Liver (tissue), 9 donors: ENCODE data around the gene WDR45B. TPM values are rescaled to one million over a fixed set of nuclear protein-coding genes. Genes with fewer than 3 reads are reported as not detected.

ENCODE experiments used
- DNase-seq: peaks from one replicate; pipeline ENCODE4 v3.0.0-alpha.2; 2017; ENCODE audit warnings: low spot score
- H3K27ac ChIP-seq, 2 donors: one replicate each; pipeline ENCODE4 v1.7.0; 2013; ENCODE audit warnings: inconsistent platforms in 2 of 2, low read length in 2 of 2, control low read depth in 1 of 2, low read depth in 1 of 2, mild to moderate bottlenecking in 1 of 2
- H3K27me3 ChIP-seq, 4 donors: one replicate each; pipeline versions ENCODE4 v1.6.1 to v1.7.0; 2013; ENCODE audit warnings: low read length in 3 of 4, inconsistent platforms in 1 of 4, mild to moderate bottlenecking in 1 of 4, moderate library complexity in 1 of 4; ENCODE audit not compliant: control insufficient read depth in 4 of 4, insufficient read depth in 4 of 4
- H3K36me3 ChIP-seq, 4 donors: one replicate each; pipeline versions ENCODE4 v1.6.1 to v1.7.0; 2013; ENCODE audit warnings: low read length in 3 of 4, mild to moderate bottlenecking in 3 of 4, low read depth in 1 of 4, moderate library complexity in 1 of 4; ENCODE audit not compliant: control insufficient read depth in 4 of 4, insufficient read depth in 3 of 4
- H3K4me1 ChIP-seq, 4 donors: one replicate each; pipeline versions ENCODE4 v1.6.1 to v1.7.0; 2013; ENCODE audit warnings: low read length in 3 of 4, mild to moderate bottlenecking in 3 of 4, moderate library complexity in 1 of 4; ENCODE audit not compliant: control insufficient read depth in 4 of 4, insufficient read depth in 4 of 4
- H3K4me3 ChIP-seq, 3 donors: one replicate each; pipeline versions ENCODE4 v1.6.1 to v1.7.0; 2013; ENCODE audit warnings: low read length in 3 of 3, control low read depth in 1 of 3, low read depth in 1 of 3, mild to moderate bottlenecking in 1 of 3
- H3K9ac ChIP-seq, 2 donors: one replicate each; pipeline ENCODE4 v1.7.0; 2013; ENCODE audit warnings: low read length in 2 of 2, mild to moderate bottlenecking in 2 of 2, moderate library complexity in 2 of 2, control low read depth in 1 of 2, low read depth in 1 of 2
- H3K9me3 ChIP-seq, 4 donors: one replicate each; pipeline versions ENCODE4 v1.6.1 to v1.7.0; 2013; ENCODE audit warnings: low read length in 3 of 4; ENCODE audit not compliant: control insufficient read depth in 4 of 4
- EGR1 ChIP-seq, 2 donors: IDR thresholded peaks; 2 replicates each; pipeline ENCODE4 v1.6.1; 2016 to 2018; ENCODE audit warnings: antibody characterized with exemption in 2 of 2, low read depth in 2 of 2
- FOXA1 ChIP-seq: IDR thresholded peaks from 2 replicates; pipeline ENCODE4 v1.6.1; 2016; ENCODE audit warnings: antibody characterized with exemption
- FOXA2 ChIP-seq: IDR thresholded peaks from 2 replicates; pipeline ENCODE4 v1.6.1; 2016; ENCODE audit warnings: antibody characterized with exemption
- GABPA ChIP-seq, 2 donors: IDR thresholded peaks in 1 of 2; conservative IDR thresholded peaks in 1 of 2; 2 replicates each; pipeline ENCODE4 v1.6.1; 2016; ENCODE audit warnings: antibody characterized with exemption in 2 of 2, mild to moderate bottlenecking in 1 of 2, moderate library complexity in 1 of 2
- HNF4A ChIP-seq, 2 donors: conservative IDR thresholded peaks; 2 replicates each; pipeline ENCODE4 v1.6.1; 2016; ENCODE audit warnings: antibody characterized with exemption in 2 of 2, mild to moderate bottlenecking in 2 of 2
- HNF4G ChIP-seq: IDR thresholded peaks from 2 replicates; pipeline ENCODE4 v1.6.1; 2016; ENCODE audit warnings: antibody characterized with exemption
- JUND ChIP-seq, 2 donors: IDR thresholded peaks; 2 replicates each; pipeline ENCODE4 v1.6.1; 2016; ENCODE audit warnings: antibody characterized with exemption in 2 of 2
- NR2F2 ChIP-seq: IDR thresholded peaks from 2 replicates; pipeline ENCODE4 v1.6.1; 2016; ENCODE audit warnings: antibody characterized with exemption
- RAD21 ChIP-seq, 2 donors: IDR thresholded peaks; 2 replicates each; pipeline ENCODE4 v1.6.1; 2016; ENCODE audit warnings: antibody characterized with exemption in 2 of 2, mild to moderate bottlenecking in 2 of 2
- TAF1 ChIP-seq: conservative IDR thresholded peaks from 2 replicates; pipeline ENCODE4 v1.6.1; 2016; ENCODE audit warnings: antibody characterized with exemption, mild to moderate bottlenecking
- YY1 ChIP-seq: IDR thresholded peaks from 2 replicates; pipeline ENCODE4 v1.6.1; 2016; ENCODE audit warnings: antibody characterized with exemption, mild to moderate bottlenecking
- WGBS: extraction: QIAGEN DNeasy Blood & Tissue Kit; methylation state at CpG from one replicate; pipeline ENCODE4 v1.1.7; 2013; 5-methylcytosine and 5-hydroxymethylcytosine counted together
- polyA plus RNA-seq, 2 donors: library from polyadenylated mRNA; stranded (reverse) in 1 of 2; unstranded in 1 of 2; fragments of 200-250 nt in 1 of 2; fragments of >200 nt in 1 of 2; fragmentation: Nextera tagmentation in 1 of 2; extraction: Ambion mirVana in 1 of 2; gene quantifications; one replicate each; pipeline versions ENCODE4 v1.2.1 to v1.2.3, GENCODE V29; 2013 to 2015
- total RNA-seq, 2 donors: library from RNA; depleted of rRNA; stranded (reverse); fragments of >200 nt; gene quantifications; one replicate each; pipeline ENCODE4 v1.2.3, GENCODE V29; 2014
- TF ChIP-seq, protein P1 (sequence below): IDR thresholded peaks from 2 replicates; pipeline ENCODE4 v1.6.1; 2016; ENCODE audit warnings: antibody characterized with exemption
- TF ChIP-seq, protein P2 (sequence below): IDR thresholded peaks from 2 replicates; pipeline ENCODE4 v1.6.1; 2016; ENCODE audit warnings: antibody characterized with exemption, mild to moderate bottlenecking
- TF ChIP-seq, protein P3 (sequence below): IDR thresholded peaks from 2 replicates; pipeline ENCODE4 v1.6.1; 2016; ENCODE audit warnings: antibody characterized with exemption
- TF ChIP-seq, protein P4 (sequence below): fragments of 150-350 bp; IDR thresholded peaks from 2 replicates; pipeline ENCODE4 v1.5.1; 2017; ENCODE audit warnings: improper control_type of control experiment, low read depth, low read length; ENCODE audit not compliant: missing input control
- TF ChIP-seq, protein P5 (sequence below): IDR thresholded peaks from 2 replicates; pipeline ENCODE4 v1.6.1; 2016; ENCODE audit warnings: antibody characterized with exemption
- donor health status: healthy.
- donor health status: healthy.
- donor health status: healthy.
- donor health status: healthy.
- donor health status: healthy.

The WDR45B gene
- total and polyA plus RNA-seq, 4 donors: 25.4 to 40.9 (median 29.2) TPM

DNA sequence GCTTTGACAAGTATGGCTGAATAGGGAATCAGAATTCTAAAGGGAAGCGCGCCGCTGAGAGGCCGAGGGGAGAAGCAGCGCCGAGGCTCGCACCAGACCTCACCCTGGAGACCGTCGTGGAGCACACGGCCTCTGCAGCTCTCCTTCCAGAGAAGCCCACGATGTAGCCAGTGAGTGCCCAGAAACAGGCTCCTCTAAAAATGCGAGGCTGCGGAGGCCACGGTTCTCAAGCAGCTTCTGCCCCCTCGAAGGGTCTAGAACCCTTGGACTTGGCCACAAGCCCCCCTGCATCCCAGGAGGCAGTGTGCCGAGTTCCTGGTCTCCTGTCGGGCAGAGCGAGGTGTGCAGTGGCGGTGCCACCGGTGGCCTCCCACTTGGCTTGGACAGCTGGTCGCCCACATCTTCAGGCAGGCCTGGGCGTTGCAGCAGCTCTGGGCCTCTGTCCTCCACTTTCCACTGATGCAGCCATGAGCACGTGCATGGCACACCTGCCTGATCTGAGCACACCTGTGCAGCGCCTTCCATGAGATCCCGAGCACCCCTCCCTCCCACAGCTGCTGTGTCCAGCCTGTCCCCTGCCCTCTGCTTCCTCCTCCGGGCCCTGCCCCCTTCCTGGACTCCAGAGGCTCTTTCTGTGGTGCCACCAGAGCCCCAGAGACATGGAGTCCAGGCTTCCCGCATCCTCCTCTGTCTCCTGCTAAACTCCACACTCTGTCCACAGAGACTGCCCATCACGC lies 18.9 kb upstream of the WDR45B start:
- peaks cover 1 to 7% (median 3%) of the 10 kb centered on the region in 4 donors for H3K4me1 ChIP-seq
- WGBS: 94% methylated on average over 28 of the region's 28 CpGs
- no peaks in the 10 kb centered on the region for H3K27me3 ChIP-seq
- no peak overlapping the region for H3K27ac ChIP-seq
- no peak for DNase-seq
- TF ChIP-seq, protein P1, sequence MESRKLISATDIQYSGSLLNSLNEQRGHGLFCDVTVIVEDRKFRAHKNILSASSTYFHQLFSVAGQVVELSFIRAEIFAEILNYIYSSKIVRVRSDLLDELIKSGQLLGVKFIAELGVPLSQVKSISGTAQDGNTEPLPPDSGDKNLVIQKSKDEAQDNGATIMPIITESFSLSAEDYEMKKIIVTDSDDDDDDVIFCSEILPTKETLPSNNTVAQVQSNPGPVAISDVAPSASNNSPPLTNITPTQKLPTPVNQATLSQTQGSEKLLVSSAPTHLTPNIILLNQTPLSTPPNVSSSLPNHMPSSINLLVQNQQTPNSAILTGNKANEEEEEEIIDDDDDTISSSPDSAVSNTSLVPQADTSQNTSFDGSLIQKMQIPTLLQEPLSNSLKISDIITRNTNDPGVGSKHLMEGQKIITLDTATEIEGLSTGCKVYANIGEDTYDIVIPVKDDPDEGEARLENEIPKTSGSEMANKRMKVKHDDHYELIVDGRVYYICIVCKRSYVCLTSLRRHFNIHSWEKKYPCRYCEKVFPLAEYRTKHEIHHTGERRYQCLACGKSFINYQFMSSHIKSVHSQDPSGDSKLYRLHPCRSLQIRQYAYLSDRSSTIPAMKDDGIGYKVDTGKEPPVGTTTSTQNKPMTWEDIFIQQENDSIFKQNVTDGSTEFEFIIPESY: no peak
- TF ChIP-seq FOXA1 (no peak), HNF4A (conservative IDR thresholded peaks at IDR 0.05) (no peak), TAF1 (no peak), GABPA (IDR thresholded peaks at IDR 0.05 in 1 of 2, conservative IDR thresholded peaks at IDR 0.05 in 1 of 2) (no peak), EGR1 (IDR thresholded peaks at IDR 0.05; ENCODE audit: low read depth in 2 of 2) (no peak), NR2F2 (no peak), JUND (IDR thresholded peaks at IDR 0.05) (no peak), RAD21 (IDR thresholded peaks at IDR 0.05) (no peak)
- TF ChIP-seq, protein P2, sequence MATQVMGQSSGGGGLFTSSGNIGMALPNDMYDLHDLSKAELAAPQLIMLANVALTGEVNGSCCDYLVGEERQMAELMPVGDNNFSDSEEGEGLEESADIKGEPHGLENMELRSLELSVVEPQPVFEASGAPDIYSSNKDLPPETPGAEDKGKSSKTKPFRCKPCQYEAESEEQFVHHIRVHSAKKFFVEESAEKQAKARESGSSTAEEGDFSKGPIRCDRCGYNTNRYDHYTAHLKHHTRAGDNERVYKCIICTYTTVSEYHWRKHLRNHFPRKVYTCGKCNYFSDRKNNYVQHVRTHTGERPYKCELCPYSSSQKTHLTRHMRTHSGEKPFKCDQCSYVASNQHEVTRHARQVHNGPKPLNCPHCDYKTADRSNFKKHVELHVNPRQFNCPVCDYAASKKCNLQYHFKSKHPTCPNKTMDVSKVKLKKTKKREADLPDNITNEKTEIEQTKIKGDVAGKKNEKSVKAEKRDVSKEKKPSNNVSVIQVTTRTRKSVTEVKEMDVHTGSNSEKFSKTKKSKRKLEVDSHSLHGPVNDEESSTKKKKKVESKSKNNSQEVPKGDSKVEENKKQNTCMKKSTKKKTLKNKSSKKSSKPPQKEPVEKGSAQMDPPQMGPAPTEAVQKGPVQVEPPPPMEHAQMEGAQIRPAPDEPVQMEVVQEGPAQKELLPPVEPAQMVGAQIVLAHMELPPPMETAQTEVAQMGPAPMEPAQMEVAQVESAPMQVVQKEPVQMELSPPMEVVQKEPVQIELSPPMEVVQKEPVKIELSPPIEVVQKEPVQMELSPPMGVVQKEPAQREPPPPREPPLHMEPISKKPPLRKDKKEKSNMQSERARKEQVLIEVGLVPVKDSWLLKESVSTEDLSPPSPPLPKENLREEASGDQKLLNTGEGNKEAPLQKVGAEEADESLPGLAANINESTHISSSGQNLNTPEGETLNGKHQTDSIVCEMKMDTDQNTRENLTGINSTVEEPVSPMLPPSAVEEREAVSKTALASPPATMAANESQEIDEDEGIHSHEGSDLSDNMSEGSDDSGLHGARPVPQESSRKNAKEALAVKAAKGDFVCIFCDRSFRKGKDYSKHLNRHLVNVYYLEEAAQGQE: no peak
- TF ChIP-seq, protein P3, sequence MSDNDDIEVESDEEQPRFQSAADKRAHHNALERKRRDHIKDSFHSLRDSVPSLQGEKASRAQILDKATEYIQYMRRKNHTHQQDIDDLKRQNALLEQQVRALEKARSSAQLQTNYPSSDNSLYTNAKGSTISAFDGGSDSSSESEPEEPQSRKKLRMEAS: no peak
- TF ChIP-seq, protein P4, sequence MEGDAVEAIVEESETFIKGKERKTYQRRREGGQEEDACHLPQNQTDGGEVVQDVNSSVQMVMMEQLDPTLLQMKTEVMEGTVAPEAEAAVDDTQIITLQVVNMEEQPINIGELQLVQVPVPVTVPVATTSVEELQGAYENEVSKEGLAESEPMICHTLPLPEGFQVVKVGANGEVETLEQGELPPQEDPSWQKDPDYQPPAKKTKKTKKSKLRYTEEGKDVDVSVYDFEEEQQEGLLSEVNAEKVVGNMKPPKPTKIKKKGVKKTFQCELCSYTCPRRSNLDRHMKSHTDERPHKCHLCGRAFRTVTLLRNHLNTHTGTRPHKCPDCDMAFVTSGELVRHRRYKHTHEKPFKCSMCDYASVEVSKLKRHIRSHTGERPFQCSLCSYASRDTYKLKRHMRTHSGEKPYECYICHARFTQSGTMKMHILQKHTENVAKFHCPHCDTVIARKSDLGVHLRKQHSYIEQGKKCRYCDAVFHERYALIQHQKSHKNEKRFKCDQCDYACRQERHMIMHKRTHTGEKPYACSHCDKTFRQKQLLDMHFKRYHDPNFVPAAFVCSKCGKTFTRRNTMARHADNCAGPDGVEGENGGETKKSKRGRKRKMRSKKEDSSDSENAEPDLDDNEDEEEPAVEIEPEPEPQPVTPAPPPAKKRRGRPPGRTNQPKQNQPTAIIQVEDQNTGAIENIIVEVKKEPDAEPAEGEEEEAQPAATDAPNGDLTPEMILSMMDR: no peak
- TF ChIP-seq, protein P5, sequence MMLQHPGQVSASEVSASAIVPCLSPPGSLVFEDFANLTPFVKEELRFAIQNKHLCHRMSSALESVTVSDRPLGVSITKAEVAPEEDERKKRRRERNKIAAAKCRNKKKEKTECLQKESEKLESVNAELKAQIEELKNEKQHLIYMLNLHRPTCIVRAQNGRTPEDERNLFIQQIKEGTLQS: no peak
- H3K9me3 ChIP-seq: no peaks in the 10 kb centered on the region
- H3K4me3 ChIP-seq: no peak overlapping the region
- no peak overlapping the region for H3K9ac ChIP-seq
- no peaks in the 10 kb centered on the region for H3K36me3 ChIP-seq

DNA sequence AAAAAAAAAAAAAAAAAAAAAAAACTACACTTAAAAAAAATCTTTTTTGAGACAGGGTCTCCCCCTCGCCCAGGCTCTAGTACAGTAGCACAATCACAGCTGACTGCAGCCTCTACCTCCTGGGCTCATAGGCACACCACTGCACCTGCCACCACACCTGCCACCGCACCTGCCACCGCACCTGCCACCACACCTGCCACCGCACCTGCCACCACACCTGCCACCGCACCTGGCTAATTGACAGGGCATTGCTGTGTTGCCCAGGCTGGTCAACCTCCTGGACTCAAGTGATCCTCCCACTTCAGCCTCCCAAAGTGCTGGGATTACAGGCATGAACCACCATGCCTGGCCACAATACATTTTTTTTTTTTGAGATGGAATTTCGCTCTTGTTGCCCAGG lies 17.6 kb upstream of the WDR45B start:
- no peaks in the 10 kb centered on the region for H3K27me3 ChIP-seq
- 95% methylated on average over 6 of the region's 6 CpGs for WGBS
- H3K4me3 ChIP-seq: no peak overlapping the region
- no peak overlapping the region for H3K27ac ChIP-seq
- DNase-seq: no peak
- H3K9ac ChIP-seq: no peak overlapping the region
- H3K4me1 ChIP-seq: peaks cover 1 to 7% (median 3%) of the 10 kb centered on the region in 4 donors
- H3K9me3 ChIP-seq: no peaks in the 10 kb centered on the region
- no peak for TF ChIP-seq FOXA2
- no peak for TF ChIP-seq RAD21 (IDR thresholded peaks at IDR 0.05)
- no peak for TF ChIP-seq YY1
- no peak for TF ChIP-seq HNF4G
- TF ChIP-seq, protein P1: no peak
- TF ChIP-seq, protein P3: no peak
- TF ChIP-seq NR2F2: no peak
- TF ChIP-seq FOXA1: no peak
- TF ChIP-seq GABPA (IDR thresholded peaks at IDR 0.05 in 1 of 2, conservative IDR thresholded peaks at IDR 0.05 in 1 of 2): no peak
- TF ChIP-seq EGR1 (IDR thresholded peaks at IDR 0.05; ENCODE audit: low read depth in 2 of 2): no peak
- no peak for TF ChIP-seq TAF1
- TF ChIP-seq HNF4A (conservative IDR thresholded peaks at IDR 0.05): no peak
- H3K36me3 ChIP-seq: peaks cover 0 to 4% (median under 1%) of the 10 kb centered on the region in 4 donors
